ENCODE measurements around the gene SPDYE2.
"Not testable (repeated sequence)": the region's sequence is repeated elsewhere in the genome, so short reads cannot be mapped to it uniquely, and the experiment has no call there.

The SPDYE2 gene

DNA sequence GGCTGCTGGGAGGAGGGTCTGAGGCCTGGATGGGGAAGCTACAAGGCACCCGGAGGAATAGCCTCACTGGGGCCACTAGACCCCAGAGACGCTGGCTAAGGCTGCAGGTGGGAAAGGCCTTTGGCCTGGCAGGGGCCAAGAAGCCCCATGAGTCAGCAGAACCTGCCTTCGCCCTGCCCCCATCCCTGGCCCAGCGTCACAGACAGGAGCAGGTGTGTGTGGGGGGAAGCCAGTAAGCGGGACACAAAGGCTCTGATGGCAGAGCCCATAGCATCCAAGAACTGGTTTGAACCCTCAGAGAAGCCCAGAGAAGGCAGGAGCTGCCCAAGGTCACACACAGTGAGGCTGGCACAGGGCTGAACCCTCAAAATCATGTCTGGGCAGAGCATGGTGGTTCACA is 55.8 kb downstream of the SPDYE2 start:
- DNase-seq: not testable (repeated sequence)

DNA sequence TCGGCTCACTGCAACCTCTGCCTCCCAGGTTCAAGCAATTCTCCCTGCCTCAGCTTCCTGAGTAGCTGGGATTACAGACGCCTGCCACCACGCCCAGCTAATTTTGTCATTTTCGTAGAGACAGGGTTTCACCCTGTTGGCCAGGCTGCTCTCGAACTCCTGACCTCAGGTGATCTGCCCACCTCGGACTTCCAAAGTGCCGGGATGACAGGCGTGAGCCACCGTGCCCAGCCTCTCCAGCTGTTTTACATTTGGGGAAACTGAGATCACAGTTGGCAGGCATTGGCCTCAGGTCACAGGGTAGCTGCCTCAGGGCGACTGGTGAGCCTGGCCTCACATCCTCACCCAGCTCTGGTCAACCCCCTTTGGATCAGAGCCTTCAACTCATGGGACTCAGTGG is 58.7 kb downstream of the SPDYE2 start:
- not testable (repeated sequence) for DNase-seq

DNA sequence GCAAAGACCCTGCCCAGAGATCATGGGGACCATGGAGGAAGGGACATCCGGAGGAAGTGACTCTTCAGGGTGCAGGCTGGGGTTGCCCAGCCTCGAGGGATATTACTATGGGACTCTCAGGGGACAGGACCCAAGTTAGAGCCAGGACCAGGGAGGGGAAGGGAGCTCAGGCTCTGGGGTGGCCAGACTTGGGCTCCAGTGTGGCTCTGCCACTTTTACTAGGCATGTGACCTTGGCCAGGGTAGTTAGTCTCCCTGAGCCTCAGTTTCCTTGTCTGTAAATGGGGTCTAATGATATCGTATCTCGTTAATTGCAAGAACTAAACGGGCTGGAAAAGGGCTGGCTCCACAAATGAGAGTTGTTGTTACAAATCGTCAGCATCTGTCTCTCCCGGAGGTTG is 59.4 kb downstream of the SPDYE2 start:
- not testable (repeated sequence) for DNase-seq

DNA sequence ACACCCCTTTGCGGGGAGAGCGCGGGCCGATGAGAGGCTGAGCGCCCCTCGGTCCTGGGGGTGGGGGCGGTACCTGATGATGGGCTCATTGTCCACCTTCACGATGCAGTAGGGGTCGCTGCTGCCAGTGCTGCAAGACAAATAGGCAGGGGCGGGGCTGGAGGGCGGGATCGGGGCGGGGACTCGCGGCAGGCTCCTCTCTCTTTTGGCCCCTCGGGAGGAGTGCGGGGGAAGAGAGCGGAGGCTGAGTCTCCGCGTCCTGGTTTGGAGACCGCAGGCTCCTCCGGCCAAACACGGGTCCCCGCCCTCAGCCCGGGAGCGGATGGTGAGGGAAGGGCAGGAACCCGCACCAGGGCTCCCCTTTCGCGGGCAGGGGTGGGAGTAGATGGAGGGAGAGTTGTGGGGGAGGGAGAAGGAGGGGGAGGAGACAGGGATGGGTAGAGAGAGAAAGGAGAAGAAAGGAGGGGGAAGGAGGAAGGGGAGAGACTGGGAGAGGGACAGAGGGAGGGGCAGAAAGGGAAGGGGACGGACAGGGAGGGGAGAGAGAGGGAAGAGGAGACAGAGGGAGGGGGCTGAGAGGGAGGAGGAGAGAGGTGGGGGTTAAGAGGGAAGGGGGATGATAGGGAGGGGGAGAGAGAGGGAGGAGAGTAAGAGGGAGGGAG is 60.1 kb downstream of the SPDYE2 start:
- not testable (repeated sequence) for DNase-seq

DNA sequence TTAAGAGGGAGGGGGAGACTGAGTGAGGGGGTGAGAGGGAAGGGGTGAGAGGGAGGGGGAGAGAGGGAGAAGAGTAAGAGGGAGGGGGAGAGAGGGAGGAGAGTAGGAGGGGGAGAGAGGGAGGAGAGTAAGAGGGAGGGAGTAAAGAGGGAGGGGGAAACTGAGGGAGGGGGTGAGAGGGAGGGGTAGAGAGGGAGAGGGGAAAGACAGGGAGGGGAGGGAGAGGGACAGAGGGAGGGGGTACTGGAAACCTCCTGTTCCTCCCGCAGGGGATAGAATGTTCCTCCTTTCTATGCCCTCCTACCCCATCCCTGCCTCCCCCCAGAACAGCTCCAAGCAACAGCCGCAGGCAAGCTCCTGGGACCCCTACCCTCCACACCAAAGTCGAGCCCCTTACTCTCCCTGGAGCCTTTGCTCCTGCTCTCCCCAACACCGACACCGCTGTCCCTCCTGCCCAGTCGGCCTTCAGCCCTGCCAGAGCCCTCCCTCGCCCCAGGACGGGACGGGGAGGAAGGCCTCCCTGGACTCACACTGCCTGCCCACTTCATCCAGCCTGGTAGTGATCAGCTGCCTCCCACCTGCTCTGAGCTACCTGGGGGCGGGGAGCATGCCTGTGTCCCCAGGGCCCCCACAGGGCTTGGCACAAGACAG is 60.8 kb downstream of the SPDYE2 start:
- DNase-seq: not testable (repeated sequence)

Data from GF-D8 (cell line).